HEK293T (cell line): ENCODE data around the gene TAF4B.

Experiments used
- ELF4 ChIP-seq: fragments of 450-650 bp; IDR thresholded peaks from 2 replicates; pipeline ENCODE4 v1.6.1; 2017; ENCODE audit warnings: antibody characterized with exemption
- FOXA1 ChIP-seq: fragments of 450-650 bp; IDR thresholded peaks from 2 replicates; pipeline ENCODE4 v1.6.1; 2016; ENCODE audit warnings: mild to moderate bottlenecking
- FOXK2 ChIP-seq: fragments of 450-650 bp; IDR thresholded peaks from 2 replicates; pipeline ENCODE4 v1.6.1; 2016; ENCODE audit warnings: mild to moderate bottlenecking
- FOXM1 ChIP-seq: fragments of 450-650 bp; IDR thresholded peaks from 2 replicates; pipeline ENCODE4 v1.6.1; 2017; ENCODE audit warnings: mild to moderate bottlenecking, borderline replicate concordance
- TARDBP ChIP-seq: fragments of 450-650 bp; IDR thresholded peaks from 2 replicates; pipeline ENCODE4 v1.6.1; 2016

DNA sequence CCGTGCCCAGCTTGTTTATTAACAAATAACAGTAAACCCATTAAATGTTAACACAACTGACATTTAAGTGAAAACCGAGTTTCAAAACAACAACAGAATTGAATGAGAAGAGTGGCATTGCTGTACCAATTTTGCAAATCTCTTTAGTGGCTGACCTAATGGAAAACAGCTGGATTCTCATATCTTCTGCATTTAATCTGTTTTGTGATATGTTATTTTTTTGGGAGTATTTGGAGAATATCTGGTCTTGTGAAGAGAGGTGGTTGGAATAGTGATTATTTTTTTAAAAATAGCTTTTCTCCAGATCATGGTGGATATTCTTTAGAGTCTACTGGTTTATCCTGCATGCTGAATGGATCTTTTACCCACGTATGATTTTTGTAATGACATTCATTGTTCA, 51.1 kb downstream of the TAF4B start:
- TF ChIP-seq ELF4 (no peak), FOXK2 (no peak), FOXM1 (no peak), FOXA1 (no peak), TARDBP (no peak)
